DND-41 (cell line): ENCODE measurements around the gene RAB25.

Experiments
- ATAC-seq: fragments of 200-7000 bp; cut with Tn5 transposase; 3 replicates; pipeline ENCODE4 v1.9.1; 2021; ENCODE audit warnings: low read depth; ENCODE audit not compliant: insufficient read depth
- DNase-seq: peaks from one replicate; pipeline ENCODE4 v3.0.0-alpha.2; 2020
- H2AFZ ChIP-seq: 2 replicates; pipeline ENCODE4 v1.6.0; 2012; ENCODE audit warnings: low read depth, low read length
- H3K27ac ChIP-seq: 2 replicates; pipeline ENCODE4 v1.5.1; 2012; ENCODE audit warnings: low read length, inconsistent platforms
- H3K27me3 ChIP-seq: fragments of 200-600 bp; sonication (generic); 2 replicates; pipeline ENCODE4 v1.6.0; 2012; ENCODE audit warnings: low read length, mild to moderate bottlenecking, inconsistent platforms; ENCODE audit not compliant: insufficient read depth, poor library complexity
- H3K36me3 ChIP-seq: 2 replicates; pipeline ENCODE4 v1.5.1; 2012; ENCODE audit warnings: low read length, inconsistent platforms; ENCODE audit not compliant: insufficient read depth
- H3K4me1 ChIP-seq: 2 replicates; pipeline ENCODE4 v1.5.1; 2012; ENCODE audit warnings: mild to moderate bottlenecking, low read length; ENCODE audit not compliant: insufficient read depth
- H3K4me2 ChIP-seq: 2 replicates; pipeline ENCODE4 v1.6.0; 2012; ENCODE audit warnings: mild to moderate bottlenecking, moderate library complexity, low read length, inconsistent platforms; ENCODE audit not compliant: insufficient read depth
- H3K4me3 ChIP-seq, 2 experiments: fragments of 200-600 bp in 1 of 2; shearing (Covaris generic) in 1 of 2; 2 replicates each; pipeline ENCODE4 v1.5.1; 2012 to 2016; ENCODE audit warnings: inconsistent platforms in 2 of 2, low read length in 2 of 2, mild to moderate bottlenecking in 2 of 2, low read depth in 1 of 2, moderate library complexity in 1 of 2
- H3K79me2 ChIP-seq: 2 replicates; pipeline ENCODE4 v1.6.0; 2012; ENCODE audit warnings: low read length, inconsistent platforms; ENCODE audit not compliant: insufficient read depth
- H3K9ac ChIP-seq: 2 replicates; pipeline ENCODE4 v1.6.0; 2012; ENCODE audit warnings: low read depth, mild to moderate bottlenecking, inconsistent platforms, low read length, moderate library complexity
- H3K9me3 ChIP-seq: 2 replicates; pipeline ENCODE4 v1.5.1; 2012; ENCODE audit warnings: low read length, moderate library complexity, mild to moderate bottlenecking, inconsistent platforms; ENCODE audit not compliant: insufficient read depth, severe bottlenecking
- H4K20me1 ChIP-seq: 2 replicates; pipeline ENCODE4 v1.6.0; 2012; ENCODE audit warnings: low read length; ENCODE audit not compliant: insufficient read depth
- EZH2 ChIP-seq: IDR thresholded peaks from 3 replicates; pipeline ENCODE4 v1.6.1; 2012; ENCODE audit warnings: borderline replicate concordance, low read depth, mild to moderate bottlenecking, moderate library complexity, low read length, inconsistent platforms; ENCODE audit not compliant: severe bottlenecking
- TF ChIP-seq, protein P1 (sequence below): IDR thresholded peaks from 2 replicates; pipeline ENCODE4 v1.5.1; 2012; ENCODE audit warnings: borderline replicate concordance, low read length, moderate library complexity, mild to moderate bottlenecking; ENCODE audit not compliant: poor library complexity, severe bottlenecking; ENCODE audit errors: extremely low read depth

RAB25 gene

DNA sequence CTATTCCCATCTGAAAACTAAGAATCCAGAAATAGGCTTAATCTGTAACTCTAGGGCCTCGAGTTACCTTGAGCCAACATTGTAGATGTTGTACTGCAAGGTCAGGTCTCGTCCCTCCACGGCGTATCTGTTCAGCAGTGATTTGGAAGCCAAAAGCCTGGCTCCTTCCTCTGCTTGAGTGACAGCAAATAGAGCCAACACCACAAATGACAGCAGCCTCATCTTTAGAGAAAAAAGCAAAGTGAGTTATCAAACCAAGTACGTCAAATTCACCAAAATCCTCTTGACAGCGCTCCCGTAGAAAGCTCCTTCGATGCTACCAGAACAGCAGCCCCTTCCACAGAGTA, 41.0 kb upstream of the RAB25 start:
- H3K9ac ChIP-seq, result peak overlapping the region; percentile 77
- H3K4me2 ChIP-seq, result peak overlapping the region; percentile 95
- no peak for ATAC-seq
- no peak for DNase-seq
- peak overlapping the region; percentile 92 for H3K27ac ChIP-seq
- peak overlapping the region; percentile 80; the same call in 1 of the 2 replicates for H2AFZ ChIP-seq
- peaks cover 5% of the 10 kb centered on the region; the same call in 1 of the 2 replicates for H4K20me1 ChIP-seq
- H3K36me3 ChIP-seq, result peaks cover 24% of the 10 kb centered on the region
- H3K9me3 ChIP-seq, result no peaks in the 10 kb centered on the region
- H3K27me3 ChIP-seq, result no peaks in the 10 kb centered on the region
- peaks cover 20% of the 10 kb centered on the region for H3K4me1 ChIP-seq
- H3K79me2 ChIP-seq, result peaks cover 27% of the 10 kb centered on the region
- no peak for TF ChIP-seq EZH2
- TF ChIP-seq, protein P1, sequence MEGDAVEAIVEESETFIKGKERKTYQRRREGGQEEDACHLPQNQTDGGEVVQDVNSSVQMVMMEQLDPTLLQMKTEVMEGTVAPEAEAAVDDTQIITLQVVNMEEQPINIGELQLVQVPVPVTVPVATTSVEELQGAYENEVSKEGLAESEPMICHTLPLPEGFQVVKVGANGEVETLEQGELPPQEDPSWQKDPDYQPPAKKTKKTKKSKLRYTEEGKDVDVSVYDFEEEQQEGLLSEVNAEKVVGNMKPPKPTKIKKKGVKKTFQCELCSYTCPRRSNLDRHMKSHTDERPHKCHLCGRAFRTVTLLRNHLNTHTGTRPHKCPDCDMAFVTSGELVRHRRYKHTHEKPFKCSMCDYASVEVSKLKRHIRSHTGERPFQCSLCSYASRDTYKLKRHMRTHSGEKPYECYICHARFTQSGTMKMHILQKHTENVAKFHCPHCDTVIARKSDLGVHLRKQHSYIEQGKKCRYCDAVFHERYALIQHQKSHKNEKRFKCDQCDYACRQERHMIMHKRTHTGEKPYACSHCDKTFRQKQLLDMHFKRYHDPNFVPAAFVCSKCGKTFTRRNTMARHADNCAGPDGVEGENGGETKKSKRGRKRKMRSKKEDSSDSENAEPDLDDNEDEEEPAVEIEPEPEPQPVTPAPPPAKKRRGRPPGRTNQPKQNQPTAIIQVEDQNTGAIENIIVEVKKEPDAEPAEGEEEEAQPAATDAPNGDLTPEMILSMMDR, result no peak
- H3K4me3 ChIP-seq, result peak overlapping the region; percentile 72 to 98

DNA sequence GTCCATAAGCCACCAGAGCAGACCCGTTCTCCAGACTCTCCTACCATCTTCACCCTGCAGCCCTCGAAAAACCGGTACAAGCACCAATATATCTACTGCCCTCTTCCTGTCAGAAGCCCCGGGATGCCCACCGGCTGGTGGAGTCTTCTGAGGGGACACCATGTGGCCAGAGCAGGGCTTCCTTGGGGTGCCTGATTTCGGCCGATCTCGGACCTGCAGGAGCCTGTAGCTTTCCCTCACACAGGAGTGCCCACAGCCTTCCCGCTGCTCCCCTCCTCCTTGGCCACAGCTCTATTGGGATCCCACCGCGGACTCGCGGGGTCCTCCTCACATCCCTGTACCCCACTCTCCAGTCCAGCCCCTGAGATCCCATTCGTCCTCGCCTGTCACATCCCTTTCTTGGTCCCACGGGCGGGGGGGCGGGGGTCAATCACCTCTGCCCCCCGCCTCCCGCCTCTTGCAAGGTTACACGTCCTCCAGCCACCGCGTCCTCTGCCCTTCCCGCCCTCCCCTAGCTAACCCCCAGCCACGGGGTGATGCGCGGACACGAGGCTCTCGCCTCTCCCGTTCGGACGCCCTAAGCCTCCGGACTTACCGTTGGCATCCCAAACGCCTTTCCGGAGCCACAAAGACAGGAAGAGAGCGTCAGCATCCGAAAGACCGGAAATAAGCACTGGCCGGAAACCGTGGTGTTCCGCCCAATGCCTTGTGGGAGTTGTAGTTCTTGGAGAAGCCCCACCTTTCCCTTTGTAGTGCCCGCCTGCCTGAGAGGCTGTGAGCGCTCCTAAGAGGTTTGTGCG, 40.5 kb upstream of the RAB25 start, which contains the start of gene SSR2:
TSS of gene SSR2 (minus strand) at position 659 of the 800 bp plus-strand sequence. CDS start 784 bp downstream, outside the sequence.
- ATAC-seq (peak; percentile 99), DNase-seq (peak; percentile 91)
- H4K20me1 ChIP-seq, result peaks cover 5% of the 10 kb centered on the region; the same call in 1 of the 2 replicates
- no peaks in the 10 kb centered on the region for H3K9me3 ChIP-seq
- H3K36me3 ChIP-seq, result peaks cover 22% of the 10 kb centered on the region
- peak within 1 kb of the TSS; percentile 77 for H3K9ac ChIP-seq
- peaks cover 20% of the 10 kb centered on the region for H3K4me1 ChIP-seq
- peak within 1 kb of the TSS; percentile 80 for H2AFZ ChIP-seq
- H3K4me3 ChIP-seq, result peak within 1 kb of the TSS; percentile 72 to 98
- no peak for TF ChIP-seq EZH2
- TF ChIP-seq, protein P1, result peak; percentile 28
- H3K4me2 ChIP-seq, result peak within 1 kb of the TSS; percentile 95
- H3K27me3 ChIP-seq, result no peaks in the 10 kb centered on the region
- peak within 1 kb of the TSS; percentile 92 for H3K27ac ChIP-seq
- peaks cover 27% of the 10 kb centered on the region for H3K79me2 ChIP-seq

DNA sequence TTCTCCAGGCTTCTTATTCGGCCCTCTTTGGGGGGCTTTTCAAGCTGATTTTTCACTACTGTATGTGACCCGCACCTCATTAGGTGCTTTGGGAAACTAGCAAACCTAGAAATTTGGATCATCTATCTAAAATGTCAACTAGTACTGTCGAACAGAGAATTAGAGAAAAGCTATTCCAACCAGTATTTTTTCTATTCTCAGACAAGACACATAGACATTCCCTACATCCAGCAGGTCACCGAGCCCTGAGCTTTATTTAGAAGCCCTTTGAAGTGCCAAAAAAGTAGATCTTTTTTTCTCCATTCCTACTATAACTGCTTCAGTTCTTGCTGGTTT, 39.9 kb upstream of the RAB25 start:
- H3K4me3 ChIP-seq, result peak overlapping the region; percentile 72 to 98
- H3K27ac ChIP-seq, result peak overlapping the region; percentile 92; the same call in 1 of the 2 replicates
- no peaks in the 10 kb centered on the region for H3K9me3 ChIP-seq
- H3K27me3 ChIP-seq, result no peaks in the 10 kb centered on the region
- peak overlapping the region; percentile 95 for H3K4me2 ChIP-seq
- peak overlapping the region; percentile 80 for H2AFZ ChIP-seq
- H4K20me1 ChIP-seq, result peaks cover 5% of the 10 kb centered on the region; the same call in 1 of the 2 replicates
- peaks cover 20% of the 10 kb centered on the region for H3K4me1 ChIP-seq
- ATAC-seq (no peak), DNase-seq (no peak)
- peaks cover 27% of the 10 kb centered on the region for H3K79me2 ChIP-seq
- TF ChIP-seq, protein P1, result no peak
- TF ChIP-seq EZH2, result no peak
- H3K36me3 ChIP-seq, result peaks cover 22% of the 10 kb centered on the region
- H3K9ac ChIP-seq, result peak overlapping the region; percentile 77
